Osteocyte (in vitro differentiated cells): ENCODE results near the gene SLC34A1. TPM values are rescaled to one million over a fixed set of nuclear protein-coding genes. Genes with fewer than 3 reads are reported as not detected.
A peak's percentile ranks its signal among the peaks of the same experiment; 100 is the strongest.

Experiments used
- DNase-seq: peaks from one replicate; pipeline ENCODE4 v3.0.0; 2021; ENCODE audit warnings: mixed read lengths; ENCODE audit not compliant: unreplicated experiment; ENCODE audit errors: extremely low spot score
- H3K27ac Mint-ChIP-seq: one replicate; pipeline ENCODE4 v1.8.0; 2021; ENCODE audit warnings: mild to moderate bottlenecking, mixed read lengths; ENCODE audit not compliant: unreplicated experiment
- H3K27me3 Mint-ChIP-seq: one replicate; pipeline ENCODE4 v1.8.0; 2021; ENCODE audit warnings: mixed read lengths; ENCODE audit not compliant: unreplicated experiment
- H3K36me3 Mint-ChIP-seq: one replicate; pipeline ENCODE4 v1.8.0; 2021; ENCODE audit warnings: mixed read lengths; ENCODE audit not compliant: unreplicated experiment
- H3K4me1 Mint-ChIP-seq: one replicate; pipeline ENCODE4 v1.8.0; 2021; ENCODE audit warnings: mixed read lengths; ENCODE audit not compliant: unreplicated experiment
- H3K4me3 Mint-ChIP-seq: one replicate; pipeline ENCODE4 v1.8.0; 2021; ENCODE audit warnings: mild to moderate bottlenecking, moderate library complexity, mixed read lengths; ENCODE audit not compliant: unreplicated experiment
- H3K9me3 Mint-ChIP-seq: one replicate; pipeline ENCODE4 v1.8.0; 2021; ENCODE audit warnings: mixed read lengths; ENCODE audit not compliant: unreplicated experiment
- CTCF ChIP-seq: fragments of 200-600 bp; sonication (generic); IDR thresholded peaks from 2 replicates; pipeline ENCODE4 v1.5.0; 2021; ENCODE audit warnings: antibody characterized with exemption, mild to moderate bottlenecking, moderate library complexity
- total RNA-seq: library from RNA; stranded (reverse); gene quantifications from 2 replicates; pipeline ENCODE4 v1.2.1, GENCODE V29; 2021

Gene SLC34A1
- total RNA-seq, 1 donor from 2014 or later = not detected

GRCh38 chr5:177362292-177362609 lies 22.0 kb upstream of the SLC34A1 start:
- Mint-ChIP-seq H3K36me3 (no peaks in the 10 kb centered on the region), H3K4me1 (peaks cover 16% of the 10 kb centered on the region), H3K4me3 (no peak overlapping the region), H3K27ac (no peak overlapping the region), H3K9me3 (no peaks in the 10 kb centered on the region), H3K27me3 (peaks cover 13% of the 10 kb centered on the region)
- no peak for DNase-seq
- TF ChIP-seq CTCF = no peak

- peaks cover 16% of the 10 kb centered on the region for H3K4me1 Mint-ChIP-seq
- no peak overlapping the region for H3K27ac Mint-ChIP-seq
- peaks cover 9% of the 10 kb centered on the region for H3K27me3 Mint-ChIP-seq
- peak overlapping the region; percentile 71 for H3K4me3 Mint-ChIP-seq
- no peaks in the 10 kb centered on the region for H3K9me3 Mint-ChIP-seq
- no peak for TF ChIP-seq CTCF
- no peaks in the 10 kb centered on the region for H3K36me3 Mint-ChIP-seq
- DNase-seq = no peak
Measured at GRCh38 chr5:177362610-177363507, 21.4 kb upstream of the SLC34A1 start.

GRCh38 chr5:177363565-177363964 lies 20.7 kb upstream of the SLC34A1 start:
- no peaks in the 10 kb centered on the region for H3K9me3 Mint-ChIP-seq
- no peaks in the 10 kb centered on the region for H3K36me3 Mint-ChIP-seq
- TF ChIP-seq CTCF = no peak
- peaks cover 9% of the 10 kb centered on the region for H3K27me3 Mint-ChIP-seq
- H3K4me1 Mint-ChIP-seq = peaks cover 17% of the 10 kb centered on the region
- no peak overlapping the region for H3K27ac Mint-ChIP-seq
- peak overlapping the region; percentile 71 for H3K4me3 Mint-ChIP-seq
- DNase-seq = no peak

DNA sequence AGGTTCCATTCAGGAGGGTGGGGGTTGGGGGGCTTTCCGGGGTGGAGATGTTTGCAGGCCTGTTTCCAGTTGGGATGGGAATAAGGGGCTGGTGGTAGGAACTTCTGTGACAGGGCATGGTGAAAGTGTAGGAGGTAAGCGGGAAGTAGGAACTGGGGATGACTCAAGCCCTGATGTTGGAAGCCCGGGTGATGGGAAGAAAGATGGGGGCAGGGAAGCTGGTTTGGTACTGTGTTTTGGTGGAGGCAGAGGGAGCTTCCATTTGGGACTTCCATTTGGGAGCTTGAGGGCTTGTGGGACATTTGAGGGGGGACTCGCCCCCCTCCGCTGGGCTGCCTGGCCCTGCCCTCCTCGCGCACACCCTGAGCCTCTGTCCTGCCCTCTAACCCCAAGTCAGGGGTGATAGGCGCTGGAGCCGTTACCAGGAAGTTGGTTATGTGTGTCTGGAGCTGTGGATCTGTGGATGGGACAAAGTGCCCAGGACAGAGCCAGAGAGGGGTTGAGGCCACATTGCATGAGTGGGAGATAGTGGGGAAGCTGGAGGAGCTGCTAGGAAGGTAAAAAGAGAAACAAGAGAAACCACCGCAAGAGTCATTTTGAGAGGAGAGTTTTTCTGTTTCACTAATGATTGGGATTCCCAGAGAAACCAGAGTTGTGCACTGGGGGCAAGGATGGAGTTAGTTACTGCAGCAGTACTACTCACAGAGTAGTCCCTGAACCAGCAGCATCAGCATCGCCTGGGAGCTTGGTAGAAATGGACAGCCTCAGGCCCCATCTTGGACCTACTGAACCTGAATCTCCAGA lies 19.9 kb upstream of the SLC34A1 start:
- peaks cover 19% of the 10 kb centered on the region for H3K4me1 Mint-ChIP-seq
- no peaks in the 10 kb centered on the region for H3K9me3 Mint-ChIP-seq
- no peak overlapping the region for H3K4me3 Mint-ChIP-seq
- H3K27me3 Mint-ChIP-seq = peaks cover 5% of the 10 kb centered on the region
- DNase-seq = no peak
- no peak overlapping the region for H3K27ac Mint-ChIP-seq
- TF ChIP-seq CTCF = no peak
- H3K36me3 Mint-ChIP-seq = no peaks in the 10 kb centered on the region
